A673 (cell line): Measurements from ENCODE around the gene FMO2.

Experiments used
- EZH2 ChIP-seq: fragments of 200-600 bp; sonication (generic); IDR thresholded peaks from 2 replicates; pipeline ENCODE4 v1.6.1; 2017; ENCODE audit warnings: borderline replicate concordance, low read depth, mild to moderate bottlenecking, mixed read lengths, antibody characterized with exemption, low read length; ENCODE audit not compliant: poor library complexity, severe bottlenecking
- TF ChIP-seq, protein P1 (sequence below): fragments of 300-800, 200-600 bp; sonication (generic); conservative IDR thresholded peaks from 2 replicates; pipeline ENCODE4 v1.5.1; 2017; ENCODE audit warnings: low read depth, mild to moderate bottlenecking, antibody characterized with exemption, low read length, moderate library complexity, mixed read lengths

DNA sequence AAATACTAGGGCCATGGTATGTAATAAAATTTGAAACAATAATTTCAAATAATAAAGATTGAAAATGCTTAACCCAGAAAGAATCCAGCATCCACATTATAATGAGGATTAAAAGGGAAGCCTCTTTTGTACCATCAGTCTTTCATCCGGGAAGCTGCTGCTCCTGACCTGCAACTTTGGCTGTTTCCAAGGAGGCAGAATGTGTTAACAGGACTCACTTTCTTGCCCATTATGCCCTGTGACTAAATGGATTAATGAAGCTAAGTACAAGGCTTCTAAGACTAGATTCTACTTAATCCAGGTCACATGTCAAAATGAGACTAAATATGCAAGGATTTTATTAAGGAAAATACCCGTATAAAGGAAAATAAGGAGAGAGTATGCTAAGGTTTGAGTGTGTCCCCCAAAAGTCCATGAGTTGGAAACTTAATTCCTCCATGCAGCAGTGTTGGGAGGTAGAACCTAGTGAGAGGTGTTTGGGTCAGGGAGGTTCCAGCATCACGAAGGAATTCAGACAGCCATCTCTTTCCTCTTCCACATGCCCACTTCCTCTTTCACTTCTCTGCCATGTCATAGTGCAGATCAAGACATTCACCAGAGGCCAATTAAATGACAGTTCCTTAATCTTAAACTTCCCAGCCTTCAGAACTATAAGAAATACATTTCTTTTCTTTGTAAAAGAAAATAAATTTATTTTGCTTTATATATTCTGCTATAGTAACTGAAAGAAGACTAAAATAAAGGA is 27.7 kb downstream of the FMO2 start:
- TF ChIP-seq, protein P1, sequence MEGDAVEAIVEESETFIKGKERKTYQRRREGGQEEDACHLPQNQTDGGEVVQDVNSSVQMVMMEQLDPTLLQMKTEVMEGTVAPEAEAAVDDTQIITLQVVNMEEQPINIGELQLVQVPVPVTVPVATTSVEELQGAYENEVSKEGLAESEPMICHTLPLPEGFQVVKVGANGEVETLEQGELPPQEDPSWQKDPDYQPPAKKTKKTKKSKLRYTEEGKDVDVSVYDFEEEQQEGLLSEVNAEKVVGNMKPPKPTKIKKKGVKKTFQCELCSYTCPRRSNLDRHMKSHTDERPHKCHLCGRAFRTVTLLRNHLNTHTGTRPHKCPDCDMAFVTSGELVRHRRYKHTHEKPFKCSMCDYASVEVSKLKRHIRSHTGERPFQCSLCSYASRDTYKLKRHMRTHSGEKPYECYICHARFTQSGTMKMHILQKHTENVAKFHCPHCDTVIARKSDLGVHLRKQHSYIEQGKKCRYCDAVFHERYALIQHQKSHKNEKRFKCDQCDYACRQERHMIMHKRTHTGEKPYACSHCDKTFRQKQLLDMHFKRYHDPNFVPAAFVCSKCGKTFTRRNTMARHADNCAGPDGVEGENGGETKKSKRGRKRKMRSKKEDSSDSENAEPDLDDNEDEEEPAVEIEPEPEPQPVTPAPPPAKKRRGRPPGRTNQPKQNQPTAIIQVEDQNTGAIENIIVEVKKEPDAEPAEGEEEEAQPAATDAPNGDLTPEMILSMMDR: no peak
- TF ChIP-seq EZH2: no peak
